GM18499 (cell line): ENCODE data around the gene NCKIPSD.
A peak's percentile ranks its signal among the peaks of the same experiment; 100 is the strongest.

Source experiments
- ATAC-seq: cut with Tn5 transposase; IDR thresholded peaks from one replicate; pipeline ENCODE4 v1.9.1; 2021; ENCODE audit warnings: moderate number of reproducible peaks; ENCODE audit not compliant: insufficient read depth, unreplicated experiment

Gene NCKIPSD

GRCh38 chr3:48679411-48680391 is 6.0 kb downstream of the NCKIPSD start:
- ATAC-seq: no peak

- ATAC-seq: no peak
These were observed 6.9 kb downstream of the NCKIPSD start for GRCh38 chr3:48678566-48679380.

DNA sequence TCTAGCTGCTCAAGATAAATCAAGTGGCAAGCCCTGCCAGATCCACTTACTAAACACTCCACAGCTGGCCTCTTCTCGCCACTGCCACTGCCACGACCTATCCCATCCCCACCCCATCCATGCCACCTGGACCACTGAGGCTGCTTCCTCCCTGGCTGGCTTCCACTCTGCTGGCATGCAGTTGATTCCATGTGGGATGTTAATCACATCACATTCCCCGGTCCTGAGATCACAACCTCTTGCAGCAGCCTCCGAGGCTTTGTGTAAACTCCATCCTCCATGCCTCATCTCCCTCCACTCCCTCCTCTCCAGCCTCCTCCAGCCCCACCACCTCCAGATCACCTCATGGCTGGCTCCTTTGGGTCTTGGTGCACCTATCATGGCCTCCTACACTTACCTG is 7.7 kb downstream of the NCKIPSD start:
- ATAC-seq: no peak

DNA sequence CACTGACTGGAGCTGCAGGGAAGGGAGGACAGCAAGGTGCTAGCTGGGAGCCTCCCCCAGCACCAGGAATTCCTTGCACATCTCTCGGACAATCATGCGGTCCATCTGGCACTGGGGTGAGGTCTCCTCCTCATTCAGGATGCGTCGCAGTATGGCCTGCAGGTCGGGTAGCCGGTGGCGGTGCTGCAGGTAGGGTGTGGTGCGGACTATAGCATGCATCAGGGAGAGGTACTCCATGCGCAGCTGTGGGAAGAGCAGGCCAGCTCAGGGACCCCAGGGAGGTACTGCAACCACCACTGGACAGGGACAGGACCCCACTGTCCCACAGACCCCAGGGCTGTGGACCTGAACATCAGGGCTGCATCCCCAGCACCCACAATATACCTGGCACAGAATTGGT is 11.2 kb downstream of the NCKIPSD start:
- ATAC-seq: no peak

GRCh38 chr3:48672522-48672921 is 13.2 kb downstream of the NCKIPSD start:
- no peak for ATAC-seq

DNA sequence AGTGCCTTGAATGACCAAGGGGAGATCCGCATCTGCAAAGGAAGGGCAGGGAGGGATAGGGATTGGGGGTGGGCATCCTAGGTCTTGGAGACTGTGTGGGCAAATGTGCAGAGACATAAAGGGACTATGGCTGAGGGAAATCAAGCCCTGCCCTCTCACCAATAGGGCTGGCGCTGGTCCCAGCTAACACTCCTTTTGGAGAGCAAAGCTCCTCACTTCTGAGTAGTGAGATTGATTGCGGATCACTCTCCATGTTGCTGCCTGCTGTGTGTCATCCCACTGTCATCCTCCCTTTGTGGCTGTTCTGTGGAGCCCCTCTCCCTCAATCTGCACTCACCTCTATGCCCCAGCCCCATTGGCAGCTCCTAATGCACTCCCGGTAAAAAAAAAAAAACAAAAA is 20.8 kb downstream of the NCKIPSD start:
- ATAC-seq: no peak

- ATAC-seq: no peak
These were observed 21.4 kb downstream of the NCKIPSD start for GRCh38 chr3:48664313-48664644.

DNA sequence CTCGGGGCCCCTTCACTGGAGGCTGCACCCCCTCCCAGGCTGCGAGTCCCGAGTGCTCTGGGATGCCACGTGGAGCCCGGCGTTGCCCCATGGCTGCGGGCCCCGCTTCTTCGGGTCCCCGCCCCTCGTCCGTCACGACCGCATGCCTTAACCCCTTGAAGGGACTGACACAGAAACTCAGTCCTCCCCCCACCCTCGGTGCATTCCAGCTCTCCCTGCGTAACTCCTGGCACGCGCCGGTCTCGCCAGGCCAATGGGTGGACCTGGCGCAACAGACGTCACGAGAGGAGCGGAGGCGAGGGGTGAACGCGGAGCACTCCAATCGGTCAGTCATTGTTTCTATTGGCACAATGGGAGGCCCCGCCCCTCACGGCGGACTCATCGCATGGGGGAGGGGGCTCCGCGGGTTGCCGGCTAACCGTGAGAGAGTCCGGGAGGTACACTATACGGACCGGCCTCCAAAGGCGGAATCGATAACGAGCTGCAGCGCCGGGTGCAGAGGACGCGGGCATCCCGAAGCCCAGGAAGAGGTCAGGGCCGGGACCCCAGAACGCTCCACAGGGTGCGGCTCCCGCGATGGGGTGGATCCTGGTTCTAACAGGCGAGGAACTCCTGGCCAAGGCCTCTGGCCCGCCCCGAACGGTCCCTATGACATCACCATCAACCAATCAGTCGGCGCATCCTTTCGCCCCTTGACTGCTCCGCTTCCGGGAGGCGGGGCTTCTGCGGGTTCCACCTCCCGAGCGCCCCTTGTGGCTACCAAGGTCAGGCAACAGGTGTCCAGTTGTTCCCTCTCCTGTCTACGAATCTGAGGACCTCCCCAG is 22.0 kb downstream of the NCKIPSD start:
- ATAC-seq: peak; percentile 82

GRCh38 chr3:48662753-48663488 is 22.8 kb downstream of the NCKIPSD start, which contains the start of gene CELSR3:
Gene CELSR3 (minus strand): TSS chr3:48662886. CDS start chr3:48662634, 252 bp downstream.
- ATAC-seq: no peak

DNA sequence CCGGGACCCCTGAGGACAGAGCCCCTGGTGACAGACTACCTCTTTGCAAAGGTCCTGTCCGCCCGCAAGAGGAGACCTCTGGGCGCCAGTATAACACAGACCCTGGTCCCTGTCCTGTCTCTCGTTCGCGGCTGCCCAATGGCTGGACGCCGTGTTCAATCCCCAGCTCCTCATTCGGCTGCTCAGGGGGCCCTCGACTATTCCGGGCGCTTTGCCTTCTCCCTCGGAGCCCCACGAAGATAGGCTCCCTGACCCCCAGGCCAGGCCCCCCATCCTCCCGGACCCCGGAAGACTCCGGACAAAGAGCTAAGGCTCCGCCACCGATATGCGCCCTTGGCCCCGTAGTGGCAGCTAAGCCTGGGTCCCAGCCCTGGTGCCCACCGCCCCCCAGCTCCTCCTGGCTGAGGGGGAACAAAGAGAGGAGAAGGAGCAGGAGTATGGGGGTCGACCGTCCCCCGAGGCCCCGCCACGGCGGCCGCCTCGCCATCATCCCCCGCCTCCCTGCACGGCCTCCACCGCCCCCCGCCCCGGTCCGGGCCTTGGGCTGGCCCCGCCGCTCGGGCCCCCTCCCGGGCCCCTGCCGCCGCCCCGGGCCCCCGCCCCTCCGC is 23.5 kb downstream of the NCKIPSD start:
- ATAC-seq: no peak

DNA sequence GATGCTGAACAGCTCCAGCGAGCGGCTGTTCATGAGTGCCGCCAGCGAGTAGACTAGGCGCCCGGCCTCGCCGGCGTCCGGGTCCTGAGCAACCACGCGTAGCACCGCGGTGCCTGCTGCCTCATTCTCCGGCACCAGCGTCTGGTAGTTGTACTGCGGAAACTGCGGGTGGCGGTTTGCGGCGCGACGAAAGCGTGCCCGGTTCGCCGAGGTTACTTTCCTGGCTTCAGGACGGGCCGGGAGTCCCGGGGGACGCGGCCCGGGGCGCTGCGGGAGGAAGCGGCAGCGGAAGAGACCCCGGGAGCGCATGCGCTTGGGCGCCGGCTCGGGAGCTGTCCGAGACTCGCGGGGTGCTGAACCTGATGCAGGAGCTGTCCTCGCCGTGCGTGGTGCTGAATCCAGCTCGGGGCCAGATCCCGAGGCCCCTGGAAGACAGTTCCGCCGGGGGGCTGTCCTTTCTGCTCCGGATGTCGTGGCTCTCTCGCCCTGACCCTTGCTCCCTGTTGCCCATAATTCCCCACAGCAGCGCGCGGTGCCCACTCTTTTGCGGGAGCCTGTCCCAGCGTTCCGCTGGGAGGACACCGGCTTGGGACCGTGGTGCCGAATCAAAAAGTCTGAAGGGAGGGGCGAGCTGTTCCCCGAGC is 24.1 kb downstream of the NCKIPSD start:
- no peak for ATAC-seq

GRCh38 chr3:48660800-48661400 is 24.8 kb downstream of the NCKIPSD start:
- no peak for ATAC-seq

- ATAC-seq: no peak
These were observed 28.9 kb downstream of the NCKIPSD start for GRCh38 chr3:48656841-48657281.

DNA sequence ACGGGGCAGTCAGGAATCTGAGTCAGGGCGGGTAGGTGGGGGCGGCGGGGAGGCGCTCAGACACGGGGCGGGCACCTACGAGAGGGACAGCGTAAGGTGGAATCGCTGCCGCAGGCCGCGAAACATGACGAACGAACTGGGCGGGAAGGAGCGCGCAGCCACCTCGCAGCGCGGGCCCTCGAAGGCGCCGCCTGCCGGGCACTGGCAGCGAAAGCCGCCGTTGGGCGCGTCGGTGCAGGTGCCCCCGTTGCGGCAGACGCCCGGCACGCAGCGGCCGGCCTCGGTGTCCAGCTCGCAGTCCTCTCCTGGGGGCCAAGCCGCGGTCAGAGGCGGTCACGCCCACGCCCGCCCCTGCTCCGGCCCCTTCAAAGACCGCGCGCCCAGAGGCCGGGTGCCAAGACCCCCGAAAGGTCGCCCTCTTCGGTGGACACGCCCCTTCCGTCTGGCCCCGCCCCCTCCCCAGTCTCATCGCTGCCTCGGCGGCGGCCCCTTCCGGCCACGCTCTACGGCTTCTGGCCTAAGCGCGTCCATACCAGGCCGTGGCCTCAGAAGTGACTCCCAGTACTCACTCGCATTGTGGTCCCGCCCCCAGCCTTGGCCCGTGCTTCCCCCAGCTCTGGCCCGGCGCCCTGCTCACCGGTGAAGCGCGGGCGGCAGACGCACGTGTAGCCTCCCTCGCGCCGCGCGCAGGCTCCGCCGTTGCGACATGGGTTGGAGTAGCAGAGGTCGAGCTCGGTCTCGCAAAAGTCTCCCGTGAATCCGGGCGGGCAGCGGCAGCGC is 29.5 kb downstream of the NCKIPSD start:
- ATAC-seq: no peak

DNA sequence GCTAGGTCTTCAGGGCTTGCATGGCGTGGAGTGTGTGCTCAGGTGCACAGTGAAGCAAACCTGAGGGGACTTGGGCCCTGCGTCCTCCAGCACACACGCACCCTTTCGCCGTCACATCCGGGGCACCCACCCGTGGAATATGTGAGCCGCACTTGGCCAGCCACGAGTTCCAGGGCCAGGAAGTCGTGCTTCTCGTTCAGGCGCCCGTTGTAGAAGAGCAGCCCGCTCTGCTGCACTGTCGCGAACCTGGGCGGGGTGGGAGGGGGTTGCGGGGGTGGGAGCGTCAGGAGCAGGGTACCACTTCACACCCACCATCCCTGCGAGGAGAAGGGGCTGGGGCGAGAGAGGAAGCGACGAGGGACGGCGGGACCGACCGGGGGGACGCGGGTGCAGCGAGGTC is 30.1 kb downstream of the NCKIPSD start:
- ATAC-seq: no peak

GRCh38 chr3:48655063-48655462 is 30.7 kb downstream of the NCKIPSD start:
- no peak for ATAC-seq

DNA sequence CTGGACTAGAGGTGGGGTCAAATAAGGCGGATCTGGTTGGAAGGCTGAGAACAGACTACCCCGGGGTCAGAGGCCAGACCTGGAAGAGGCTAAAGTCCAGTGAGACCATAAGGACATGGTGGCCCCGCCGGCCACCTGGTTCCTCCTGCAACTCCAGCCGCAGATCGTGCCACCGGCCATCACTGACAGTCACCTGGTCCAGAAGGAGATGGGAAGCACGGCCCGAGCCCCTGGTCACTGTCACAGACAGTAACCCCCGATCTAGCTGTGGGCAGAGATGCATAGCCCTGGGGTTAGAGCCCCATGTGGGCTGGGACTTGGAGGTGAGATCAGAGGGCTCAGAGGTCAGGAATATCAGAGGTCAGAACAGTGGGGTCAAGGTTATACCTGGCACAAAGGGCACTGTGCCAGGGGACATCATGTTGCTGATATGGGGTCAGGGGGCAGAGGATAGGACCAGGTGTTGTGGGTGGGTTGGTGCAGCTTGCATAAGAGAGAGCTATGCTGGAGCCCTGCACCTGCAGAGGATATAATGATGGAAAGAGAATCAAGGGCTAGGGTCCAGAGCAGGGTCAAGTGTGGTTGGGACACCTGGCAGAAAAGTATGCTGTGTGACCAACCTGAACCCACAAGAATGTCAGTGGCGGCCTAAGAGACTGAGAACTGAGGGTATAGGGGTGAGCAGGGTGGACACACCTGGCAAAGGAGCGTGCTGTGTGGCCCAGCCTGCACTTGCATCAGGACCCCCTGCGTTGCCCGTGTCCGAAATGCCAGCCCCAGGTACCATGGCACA is 32.6 kb downstream of the NCKIPSD start:
- no peak for ATAC-seq
